ENCODE measurements around the gene RBL2.

RBL2 gene

GRCh38 chr16:53502331-53503269 lies 68.3 kb downstream of the RBL2 start, which contains the start of gene AKTIP:
AKTIP (minus strand) TSS chr16:53503209; CDS start chr16:53500259, 2,950 bp downstream.
- TF ChIP-seq, protein P1, sequence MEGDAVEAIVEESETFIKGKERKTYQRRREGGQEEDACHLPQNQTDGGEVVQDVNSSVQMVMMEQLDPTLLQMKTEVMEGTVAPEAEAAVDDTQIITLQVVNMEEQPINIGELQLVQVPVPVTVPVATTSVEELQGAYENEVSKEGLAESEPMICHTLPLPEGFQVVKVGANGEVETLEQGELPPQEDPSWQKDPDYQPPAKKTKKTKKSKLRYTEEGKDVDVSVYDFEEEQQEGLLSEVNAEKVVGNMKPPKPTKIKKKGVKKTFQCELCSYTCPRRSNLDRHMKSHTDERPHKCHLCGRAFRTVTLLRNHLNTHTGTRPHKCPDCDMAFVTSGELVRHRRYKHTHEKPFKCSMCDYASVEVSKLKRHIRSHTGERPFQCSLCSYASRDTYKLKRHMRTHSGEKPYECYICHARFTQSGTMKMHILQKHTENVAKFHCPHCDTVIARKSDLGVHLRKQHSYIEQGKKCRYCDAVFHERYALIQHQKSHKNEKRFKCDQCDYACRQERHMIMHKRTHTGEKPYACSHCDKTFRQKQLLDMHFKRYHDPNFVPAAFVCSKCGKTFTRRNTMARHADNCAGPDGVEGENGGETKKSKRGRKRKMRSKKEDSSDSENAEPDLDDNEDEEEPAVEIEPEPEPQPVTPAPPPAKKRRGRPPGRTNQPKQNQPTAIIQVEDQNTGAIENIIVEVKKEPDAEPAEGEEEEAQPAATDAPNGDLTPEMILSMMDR (IDR thresholded peaks at IDR 0.05) = no peak
- Histone ChIP-seq H3K4me3 (ENCODE audit: low read depth in 1 of 2, low read length in 1 of 2) (peak within 1 kb of the TSS; percentile 78 to 85), H3K9me3 (no peaks in the 10 kb centered on the region), H3K4me1 (ENCODE audit: control insufficient read depth in 1 of 2, insufficient read depth in 1 of 2, low read depth in 1 of 2, low read length in 1 of 2) (peaks cover 33 to 42% of the 10 kb centered on the region in 2 experiments), H3K27me3 (peaks cover 4% of the 10 kb centered on the region), H3K36me3 (peaks cover 25% of the 10 kb centered on the region), H3K27ac (peak within 1 kb of the TSS; percentile 90)

DNA sequence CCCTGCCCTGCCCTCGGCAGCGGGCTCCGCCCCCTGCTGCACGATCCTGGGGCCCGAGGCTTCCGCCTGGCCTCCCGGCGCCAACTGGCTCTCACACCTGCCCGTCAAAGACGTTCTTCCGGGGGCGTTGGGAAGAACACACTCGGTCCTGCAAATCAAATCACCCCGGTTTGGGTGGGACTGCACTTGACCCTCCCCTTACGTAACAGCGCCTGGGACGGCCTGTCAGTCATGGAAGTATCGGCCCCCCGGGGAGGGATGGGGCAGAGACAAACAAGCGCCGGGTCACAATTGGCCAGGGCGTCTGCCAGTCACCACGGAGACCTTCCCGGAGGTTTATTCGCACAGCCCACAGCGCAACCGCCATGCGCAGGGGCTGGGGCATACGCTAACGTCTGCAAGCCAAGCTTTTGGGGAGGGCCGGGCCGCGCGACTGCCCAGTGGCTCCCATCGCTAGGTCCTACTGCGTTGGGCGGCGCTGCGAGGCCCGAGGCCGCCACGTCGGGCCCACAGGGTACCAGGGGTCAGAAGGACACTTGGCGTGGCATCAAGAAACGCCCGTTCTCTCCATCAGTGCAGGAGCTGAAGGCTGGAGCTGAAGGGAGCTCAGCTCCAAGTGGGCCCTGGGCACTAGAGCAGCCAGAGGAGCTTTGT lies 69.1 kb downstream of the RBL2 start:
- peak overlapping the region; percentile 90 for H3K27ac ChIP-seq
- peaks cover 33 to 42% of the 10 kb centered on the region in 2 experiments for H3K4me1 ChIP-seq (ENCODE audit: control insufficient read depth in 1 of 2, insufficient read depth in 1 of 2, low read depth in 1 of 2, low read length in 1 of 2)
- peak overlapping the region; percentile 78 to 85 for H3K4me3 ChIP-seq (ENCODE audit: low read depth in 1 of 2, low read length in 1 of 2)
- TF ChIP-seq, protein P1 (IDR thresholded peaks at IDR 0.05) = peak; percentile 28
- H3K9me3 ChIP-seq = no peaks in the 10 kb centered on the region
- H3K36me3 ChIP-seq = peaks cover 17% of the 10 kb centered on the region
- peaks cover 4% of the 10 kb centered on the region for H3K27me3 ChIP-seq

DNA sequence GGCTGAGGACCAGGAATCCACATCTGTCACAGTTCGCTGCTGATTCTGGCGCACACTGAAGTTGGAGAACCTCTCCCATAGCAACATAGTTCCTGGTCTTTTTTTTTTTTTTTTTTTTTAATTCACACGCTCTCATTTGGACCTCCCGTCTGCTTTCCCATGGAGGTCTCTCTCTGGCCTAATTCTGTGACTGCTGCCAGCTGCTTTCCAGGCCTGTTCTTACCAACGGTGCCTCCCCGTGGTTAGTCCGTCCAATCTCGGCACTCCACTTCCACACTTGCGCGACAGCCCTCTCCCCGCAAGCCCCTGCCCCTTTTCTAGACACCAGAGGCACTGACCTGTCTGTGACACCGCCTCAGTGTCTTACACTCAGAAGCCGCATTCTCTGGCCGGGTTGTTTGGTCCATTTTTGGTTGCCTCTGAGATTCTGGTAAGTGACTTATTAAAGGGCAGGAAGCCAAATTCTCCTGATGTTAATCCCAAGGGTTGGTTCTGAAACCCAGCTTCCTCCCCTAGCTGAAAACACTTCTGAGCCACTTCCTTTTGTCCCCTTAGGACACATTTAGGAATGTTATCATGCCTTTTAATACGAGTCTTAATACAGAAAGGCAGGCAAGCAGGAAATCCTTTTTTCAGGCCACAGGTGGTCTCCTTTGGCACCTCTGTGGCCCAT lies 69.9 kb downstream of the RBL2 start:
- Histone ChIP-seq H3K9me3 (no peaks in the 10 kb centered on the region), H3K27ac (peak overlapping the region; percentile 90), H3K4me3 (ENCODE audit: low read depth in 1 of 2, low read length in 1 of 2) (peak overlapping the region; percentile 72 to 78), H3K36me3 (peaks cover 10% of the 10 kb centered on the region), H3K27me3 (peaks cover 4% of the 10 kb centered on the region), H3K4me1 (ENCODE audit: control insufficient read depth in 1 of 2, insufficient read depth in 1 of 2, low read depth in 1 of 2, low read length in 1 of 2) (peaks cover 33 to 42% of the 10 kb centered on the region in 2 experiments)
- TF ChIP-seq, protein P1 (IDR thresholded peaks at IDR 0.05) = no peak

- peaks cover 38 to 44% of the 10 kb centered on the region in 2 experiments for H3K4me1 ChIP-seq (ENCODE audit: control insufficient read depth in 1 of 2, insufficient read depth in 1 of 2, low read depth in 1 of 2, low read length in 1 of 2)
- H3K27me3 ChIP-seq = peaks cover 4% of the 10 kb centered on the region
- TF ChIP-seq, protein P1 (IDR thresholded peaks at IDR 0.05) = no peak
- H3K36me3 ChIP-seq = peaks cover 5% of the 10 kb centered on the region
- H3K27ac ChIP-seq = peak overlapping the region; percentile 90
- no peaks in the 10 kb centered on the region for H3K9me3 ChIP-seq
- no peak overlapping the region for H3K4me3 ChIP-seq (ENCODE audit: low read depth in 1 of 2, low read length in 1 of 2)
These were observed 70.4 kb downstream of the RBL2 start for GRCh38 chr16:53504665-53505064.

- TF ChIP-seq, protein P1 (IDR thresholded peaks at IDR 0.05) = no peak
- H3K36me3 ChIP-seq = no peaks in the 10 kb centered on the region
- peaks cover 44 to 50% of the 10 kb centered on the region in 2 experiments for H3K4me1 ChIP-seq (ENCODE audit: control insufficient read depth in 1 of 2, insufficient read depth in 1 of 2, low read depth in 1 of 2, low read length in 1 of 2)
- H3K4me3 ChIP-seq (ENCODE audit: low read depth in 1 of 2, low read length in 1 of 2) = no peak overlapping the region
- no peaks in the 10 kb centered on the region for H3K9me3 ChIP-seq
- H3K27me3 ChIP-seq = peaks cover 4% of the 10 kb centered on the region
- no peak overlapping the region for H3K27ac ChIP-seq
These were observed 72.0 kb downstream of the RBL2 start for GRCh38 chr16:53506254-53506653.
